Adrenal gland (tissue), 12 donors: Measurements from ENCODE around the gene CRYGN. TPM values are rescaled to one million over a fixed set of nuclear protein-coding genes. Genes with fewer than 3 reads are reported as not detected.

ENCODE experiments used
- DNase-seq, 7 donors: peaks; one replicate each; pipeline ENCODE4 v3.0.0-alpha.2; 2019 to 2020
- H3K27ac ChIP-seq, 5 donors: fragments of 200-600 bp; sonication (generic) in 4 of 5; 1 replicate in 3 of 5; 2 replicates in 2 of 5; pipeline versions ENCODE4 v1.5.1 to v1.8.0; 2016 to 2020; ENCODE audit warnings: mild to moderate bottlenecking in 1 of 5
- H3K27me3 ChIP-seq: fragments of 200-600 bp; 2 replicates; pipeline ENCODE4 v1.8.0; 2021
- H3K36me3 ChIP-seq, 2 donors: fragments of 200-600 bp; replicated peaks in 1 of 2; 1 replicate in 1 of 2; 2 replicates in 1 of 2; pipeline versions ENCODE4 v1.5.1 to v1.8.0; 2018 to 2022
- H3K4me1 ChIP-seq, 2 donors: fragments of 200-600 bp; replicated peaks in 1 of 2; 1 replicate in 1 of 2; 2 replicates in 1 of 2; pipeline versions ENCODE4 v1.5.1 to v1.8.0; 2018 to 2021
- H3K4me3 ChIP-seq, 4 donors: fragments of 200-600 bp; sonication (generic) in 3 of 4; one replicate each; pipeline ENCODE4 v1.5.1; 2016 to 2018
- H3K9me3 ChIP-seq, 3 donors: fragments of 200-600 bp; sonication (generic) in 1 of 3; replicated peaks in 1 of 3; 1 replicate in 2 of 3; 2 replicates in 1 of 3; pipeline versions ENCODE4 v1.5.1 to v1.8.0; 2016 to 2021
- CTCF ChIP-seq, 6 experiments: fragments of 450-650 bp in 4 of 6; fragments of 200-600 bp in 2 of 6; sonication (generic) in 1 of 6; IDR thresholded peaks; 1 replicate in 5 of 6; 2 replicates in 1 of 6; pipeline versions ENCODE4 v1.5.1 to v1.8.0; 2016 to 2021; ENCODE audit warnings: antibody characterized with exemption in 6 of 6, mild to moderate bottlenecking in 2 of 6, moderate library complexity in 1 of 6
- POLR2A ChIP-seq, 2 donors: fragments of 450-650 bp; IDR thresholded peaks; one replicate each; pipeline ENCODE4 v1.6.1; 2017; ENCODE audit warnings: antibody characterized with exemption in 2 of 2, mild to moderate bottlenecking in 2 of 2, moderate library complexity in 1 of 2
- whole genome bisulfite sequencing, 4 donors: extraction: QIAGEN DNeasy Blood & Tissue Kit in 2 of 4; methylation state at CpG; one replicate each; pipeline versions ENCODE4 v1.1.5 to v1.1.7; 2013 to 2017; 5-methylcytosine and 5-hydroxymethylcytosine counted together
- intact Hi-C, 2 donors: fragments of 100-400 bp; cut with DNase I; formaldehyde crosslinking; loops; one replicate each; pipeline versions ENCODE4 v1.14.1 to v1.15.0; 2022 to 2023
- polyA plus RNA-seq, 3 donors: library from polyadenylated mRNA; stranded (reverse); fragments of 200-250 nt in 2 of 3; fragments of 350-450 nt in 1 of 3; fragmentation: Illumina TruSeq in 1 of 3; extraction: RNeasy Lipid Tissue Mini Kit (QIAGEN cat#74804) in 1 of 3; gene quantifications; one replicate each; pipeline ENCODE4 v1.2.3, GENCODE V29; 2013 to 2014
- total RNA-seq, 9 donors: library from RNA; depleted of rRNA in 4 of 9; stranded (reverse); fragments of >200 nt in 4 of 9; fragments of 120-200 nt in 1 of 9; fragmentation: NEBNext Ultra II Directional in 1 of 9; extraction: Animal tissue kit (Norgen Biotek cat#: 25700) in 1 of 9; gene quantifications; one replicate each; pipeline versions ENCODE4 v1.1.0 to v1.2.4, GENCODE V29; 2013 to 2023
- donor health status: healthy with polysubstance abuse.
- donor health status: Bipolar disorder and iron deficiency.
- donor health status: DM: yes; HTN: yes; CAD: no.
- donor health status: DM: no; HTN: no; CAD: no.
- donor health status: DM: no; HTN: no; CAD: no.
- donor health status: DM: yes; HTN: yes; CAD: no.

The CRYGN gene
- total and polyA plus RNA-seq, 12 donors: 0.11 to 0.88 (median 0.49) TPM; not detected in 6

DNA sequence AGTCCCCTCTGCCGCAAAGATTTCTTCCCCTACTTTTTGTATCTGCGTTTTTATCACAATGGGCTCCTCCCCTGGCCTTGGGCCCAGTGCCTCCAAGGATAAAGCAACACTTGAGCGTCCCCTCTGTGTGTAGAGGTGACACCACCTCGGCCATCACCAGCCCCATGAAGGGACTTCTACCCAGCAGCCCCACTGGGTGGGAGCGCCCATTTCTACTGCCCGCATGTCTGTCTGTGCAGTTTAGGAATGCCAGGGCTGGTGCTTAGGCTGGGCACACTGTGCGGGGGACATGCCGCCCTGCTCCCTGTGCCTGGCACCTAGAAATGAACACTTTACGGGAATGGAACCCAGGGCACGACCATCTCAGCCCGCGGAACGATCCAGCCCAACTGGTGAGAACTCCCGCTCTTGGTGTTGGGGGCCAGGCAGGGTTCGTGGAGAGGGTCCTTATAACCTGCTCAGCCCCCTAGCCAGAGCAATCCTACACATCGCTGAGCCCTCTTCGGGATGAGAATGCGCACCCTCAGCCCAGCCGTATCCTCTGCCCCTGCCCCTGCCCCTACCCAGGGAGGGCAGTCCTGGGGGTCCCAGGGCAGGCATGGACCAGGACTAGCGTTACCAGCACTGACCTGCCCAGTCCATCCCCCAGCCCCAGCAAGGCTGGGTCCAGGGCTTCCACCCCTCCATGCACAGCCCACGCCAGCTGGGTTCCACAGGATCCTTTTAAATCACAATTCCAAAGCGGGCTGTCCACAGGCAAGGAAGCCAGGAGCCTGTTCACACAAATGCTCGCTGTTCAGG, 12.8 kb downstream of the CRYGN start:
- H3K4me1 ChIP-seq: peaks cover 0 to 16% of the 10 kb centered on the region in 2 donors
- H3K27me3 ChIP-seq: no peaks in the 10 kb centered on the region
- WGBS, 4 donors: 64 to 73% (median 72%) methylated on average over 18 to 23 of the region's 23 CpGs
- H3K9me3 ChIP-seq: no peaks in the 10 kb centered on the region
- H3K4me3 ChIP-seq: peak overlapping the region in 1 of 4 donors; percentile 23
- H3K27ac ChIP-seq: peak overlapping the region in 3 of 5 donors; percentile 47 to 93 (median 79)
- TF ChIP-seq POLR2A (IDR thresholded peaks at IDR 0.05) (no peak), CTCF (IDR thresholded peaks at IDR 0.05) (no peak)
- intact Hi-C loops: no loop called here
- no peak for DNase-seq
- H3K36me3 ChIP-seq: no peaks in the 10 kb centered on the region

DNA sequence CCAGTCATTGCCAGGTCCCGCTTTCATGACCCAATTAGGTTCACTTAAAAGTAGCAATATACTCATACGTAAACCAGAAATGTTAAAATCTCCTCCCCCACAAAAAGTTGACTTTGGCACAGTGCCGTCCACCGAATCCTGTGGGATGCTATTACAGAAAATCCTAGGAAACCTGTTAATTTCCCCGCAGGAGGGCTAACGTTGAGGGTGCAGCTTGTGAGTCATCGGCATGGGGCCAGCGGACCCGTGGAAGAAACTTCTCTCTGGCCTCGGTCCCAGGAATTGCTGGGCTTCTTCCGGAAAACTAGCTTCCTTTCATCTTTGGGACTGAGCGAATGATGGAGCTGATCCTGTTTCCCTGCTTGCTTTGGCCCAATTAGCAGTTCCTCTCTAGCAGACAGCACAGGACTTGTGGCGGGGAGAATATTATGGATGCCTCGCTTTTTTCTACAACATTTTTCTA, 13.5 kb downstream of the CRYGN start:
- Histone ChIP-seq H3K9me3 (no peaks in the 10 kb centered on the region), H3K27ac (peak overlapping the region in 2 of 5 donors; percentile 79 to 93), H3K36me3 (no peaks in the 10 kb centered on the region), H3K4me3 (peak overlapping the region in 1 of 4 donors; percentile 23), H3K27me3 (no peaks in the 10 kb centered on the region), H3K4me1 (peaks cover 0 to 16% of the 10 kb centered on the region in 2 donors)
- intact Hi-C loops: no loop called here
- peak; percentile 57 to 88 (median 86) for DNase-seq
- TF ChIP-seq CTCF (IDR thresholded peaks at IDR 0.05) (no peak), POLR2A (IDR thresholded peaks at IDR 0.05) (no peak)
- WGBS, 4 donors: 17 to 39% (median 24%) methylated on average over 11 to 14 of the region's 14 CpGs

GRCh38 chr7:151425670-151426440, 14.1 kb downstream of the CRYGN start:
- intact Hi-C loops: no loop called here
- H3K27me3 ChIP-seq: no peaks in the 10 kb centered on the region
- H3K4me3 ChIP-seq: no peak overlapping the region
- peaks cover 0 to 16% of the 10 kb centered on the region in 2 donors for H3K4me1 ChIP-seq
- TF ChIP-seq POLR2A (IDR thresholded peaks at IDR 0.05) (no peak), CTCF (IDR thresholded peaks at IDR 0.05) (no peak)
- no peaks in the 10 kb centered on the region for H3K36me3 ChIP-seq
- no peaks in the 10 kb centered on the region for H3K9me3 ChIP-seq
- DNase-seq: no peak
- WGBS, 4 donors: 57 to 68% (median 61%) methylated on average over 7 of the region's 7 CpGs
- H3K27ac ChIP-seq: peak overlapping the region in 3 of 5 donors; percentile 37 to 93 (median 79)

DNA sequence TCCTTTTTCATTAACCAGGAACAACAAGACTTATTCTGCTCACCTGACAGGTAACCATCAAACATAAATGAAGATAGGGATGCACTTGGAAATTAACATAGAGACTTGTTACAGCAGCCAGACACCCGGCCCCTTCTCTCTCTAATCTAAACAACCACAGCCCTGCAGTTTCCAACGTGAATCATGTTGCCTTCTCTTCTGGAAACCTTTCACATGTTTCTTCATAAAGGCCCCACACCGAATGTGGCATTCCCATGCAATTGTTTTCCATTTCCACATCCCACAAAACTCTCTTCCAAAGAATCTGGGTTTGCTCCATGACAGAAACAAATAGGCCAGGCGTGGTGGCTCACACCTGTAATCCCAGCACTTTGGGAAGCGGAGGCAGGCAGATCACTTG, 15.1 kb downstream of the CRYGN start:
- peaks cover 0 to 16% of the 10 kb centered on the region in 2 donors for H3K4me1 ChIP-seq
- no peak overlapping the region for H3K27ac ChIP-seq
- TF ChIP-seq POLR2A (IDR thresholded peaks at IDR 0.05) (no peak), CTCF (IDR thresholded peaks at IDR 0.05) (no peak)
- no peak overlapping the region for H3K4me3 ChIP-seq
- H3K36me3 ChIP-seq: no peaks in the 10 kb centered on the region
- 84 to 92% (median 86%) methylated on average over 5 of the region's 5 CpGs for WGBS, 4 donors
- H3K27me3 ChIP-seq: no peaks in the 10 kb centered on the region
- DNase-seq: no peak
- intact Hi-C loops: no loop called here
- H3K9me3 ChIP-seq: no peaks in the 10 kb centered on the region
